DOHH2 (cell line): ENCODE results near the gene EIF2S2.

Source experiments
- CTCF ChIP-seq: fragments of 200-600 bp; sonication (generic); IDR thresholded peaks from one replicate; pipeline ENCODE4 v1.5.1; 2014; ENCODE audit warnings: antibody characterized with exemption, mild to moderate bottlenecking, low read depth, low read length; ENCODE audit not compliant: poor library complexity, severe bottlenecking
- EZH2phosphoT487 ChIP-seq: fragments of 200-600 bp; sonication (generic); IDR thresholded peaks from 2 replicates; pipeline ENCODE4 v1.6.1; 2017; ENCODE audit warnings: borderline replicate concordance, mild to moderate bottlenecking, antibody characterized with exemption, low read length, moderate library complexity, mixed read lengths

GRCh38 chr20:34110745-34111641 is 1.1 kb downstream of the EIF2S2 start:
- no peak for TF ChIP-seq CTCF
- TF ChIP-seq EZH2phosphoT487 = no peak
